ENCODE measurements around the gene SLC25A51.

The SLC25A51 gene

DNA sequence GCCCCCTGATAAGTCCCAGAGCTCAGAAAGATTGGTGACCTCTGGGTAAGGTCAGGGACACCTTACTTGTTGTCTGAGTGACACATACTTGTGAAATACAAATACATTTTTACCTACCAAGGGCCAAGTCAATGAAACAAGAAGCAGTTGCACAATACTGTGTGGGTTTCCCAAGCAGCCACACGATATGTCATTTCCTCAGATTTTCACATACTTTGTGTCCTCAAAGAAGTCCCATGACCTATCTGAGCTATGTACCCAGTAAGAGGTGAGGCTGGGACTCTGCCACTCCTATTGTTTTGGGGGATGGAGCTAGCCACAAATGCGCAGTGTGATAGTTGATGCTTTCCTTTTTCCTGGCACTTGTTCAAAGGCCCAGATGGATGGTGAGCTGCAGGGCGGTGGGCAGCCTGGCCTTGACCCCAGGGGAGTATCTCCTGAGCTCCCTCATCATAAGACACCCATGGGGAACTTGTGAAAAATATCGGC is 4.8 kb upstream of the SLC25A51 start:
- Histone ChIP-seq H2AFZ (ENCODE audit: low read length) (no peak overlapping the region), H3K9me3 (replicated peaks in 1 of 2; ENCODE audit: control insufficient read depth in 2 of 2, insufficient read depth in 1 of 2, low read depth in 1 of 2, low read length in 2 of 2) (no peaks in the 10 kb centered on the region), H3K9ac (ENCODE audit: low read depth, low read length, poor library complexity) (no peak overlapping the region), H3K79me1 (ENCODE audit: low read depth, low read length) (peaks cover 1% of the 10 kb centered on the region), H4K91ac (ENCODE audit: low read depth, low read length, poor library complexity) (no peak overlapping the region), H3K14ac (ENCODE audit: low read length) (no peak overlapping the region), H4K8ac (ENCODE audit: low read depth, low read length) (no peak overlapping the region), H3K4ac (ENCODE audit: low read length) (no peak overlapping the region), H3K4me2 (ENCODE audit: insufficient read depth, low read length, poor library complexity, severe bottlenecking) (no peak overlapping the region), H3K27ac (replicated peaks; ENCODE audit: low read length) (no peak overlapping the region), H3K27me3 (ENCODE audit: control insufficient read depth in 3 of 3, insufficient read depth in 3 of 3, low read depth in 1 of 3, low read length in 3 of 3) (no peaks in the 10 kb centered on the region), H3K18ac (ENCODE audit: low read length) (no peak overlapping the region), H2BK12ac (ENCODE audit: low read length) (no peak overlapping the region), H2BK5ac (ENCODE audit: low read length) (no peak overlapping the region), H3K23ac (ENCODE audit: low read depth, low read length, poor library complexity) (no peak overlapping the region), H3K36me3 (replicated peaks in 1 of 2; ENCODE audit: control insufficient read depth in 2 of 2, insufficient read depth in 2 of 2, low read length in 2 of 2) (no peaks in the 10 kb centered on the region), H3K4me3 (ENCODE audit: low read length in 2 of 2) (no peak overlapping the region), H3K4me1 (ENCODE audit: control insufficient read depth in 2 of 2, insufficient read depth in 1 of 2, low read depth in 1 of 2, low read length in 2 of 2) (peaks cover 4 to 8% of the 10 kb centered on the region in 2 donors), H2BK120ac (ENCODE audit: low read depth, low read length) (no peak overlapping the region), H2BK15ac (ENCODE audit: low read length) (no peak overlapping the region), H2AK5ac (ENCODE audit: low read depth, low read length) (no peak overlapping the region)
- no peak for DNase-seq (ENCODE audit: low spot score)
- no CpG with 5 or more reads among the region's 4 CpGs for WGBS, 2 donors (ENCODE audit: extremely low coverage in 2 of 2, insufficient read length in 2 of 2, insufficient replicate concordance in 1 of 2)

DNA sequence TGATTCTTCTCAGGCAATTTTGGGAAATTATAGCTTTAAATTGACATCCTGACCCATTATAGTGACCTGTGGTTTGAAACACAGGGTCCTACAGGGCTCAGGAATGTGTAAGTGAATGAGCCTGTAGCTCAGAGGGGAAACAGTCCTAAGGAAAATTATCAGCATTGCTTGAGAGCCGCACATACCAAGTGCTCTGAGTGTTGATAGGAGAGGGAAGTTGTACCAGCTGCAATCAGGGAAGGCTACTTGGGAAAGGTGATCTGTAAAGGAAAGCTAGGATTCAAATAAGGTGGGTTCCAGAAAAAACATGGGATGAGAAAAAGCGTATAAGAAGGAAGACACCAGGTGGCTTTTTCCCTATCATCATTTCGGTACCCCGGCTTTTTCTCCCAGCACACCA is 4.4 kb upstream of the SLC25A51 start:
- no peak overlapping the region for H2BK15ac ChIP-seq (ENCODE audit: low read length)
- H3K23ac ChIP-seq (ENCODE audit: low read depth, low read length, poor library complexity): no peak overlapping the region
- no peak overlapping the region for H3K27ac ChIP-seq (replicated peaks; ENCODE audit: low read length)
- no peak overlapping the region for H2BK5ac ChIP-seq (ENCODE audit: low read length)
- no peak overlapping the region for H3K18ac ChIP-seq (ENCODE audit: low read length)
- no peak overlapping the region for H4K91ac ChIP-seq (ENCODE audit: low read depth, low read length, poor library complexity)
- DNase-seq (ENCODE audit: low spot score): no peak
- peaks cover 4 to 9% of the 10 kb centered on the region in 2 donors for H3K4me1 ChIP-seq (ENCODE audit: control insufficient read depth in 2 of 2, insufficient read depth in 1 of 2, low read depth in 1 of 2, low read length in 2 of 2)
- H2BK12ac ChIP-seq (ENCODE audit: low read length): no peak overlapping the region
- no peaks in the 10 kb centered on the region for H3K27me3 ChIP-seq (ENCODE audit: control insufficient read depth in 3 of 3, insufficient read depth in 3 of 3, low read depth in 1 of 3, low read length in 3 of 3)
- no CpG with 5 or more reads among the region's 4 CpGs for WGBS, 2 donors (ENCODE audit: extremely low coverage in 2 of 2, insufficient read length in 2 of 2, insufficient replicate concordance in 1 of 2)
- no peak overlapping the region for H3K14ac ChIP-seq (ENCODE audit: low read length)
- no peaks in the 10 kb centered on the region for H3K79me1 ChIP-seq (ENCODE audit: low read depth, low read length)
- H2BK120ac ChIP-seq (ENCODE audit: low read depth, low read length): no peak overlapping the region
- no peak overlapping the region for H3K4me3 ChIP-seq (ENCODE audit: low read length in 2 of 2)
- H3K4ac ChIP-seq (ENCODE audit: low read length): no peak overlapping the region
- no peak overlapping the region for H4K8ac ChIP-seq (ENCODE audit: low read depth, low read length)
- no peak overlapping the region for H2AFZ ChIP-seq (ENCODE audit: low read length)
- no peak overlapping the region for H3K4me2 ChIP-seq (ENCODE audit: insufficient read depth, low read length, poor library complexity, severe bottlenecking)
- H3K9ac ChIP-seq (ENCODE audit: low read depth, low read length, poor library complexity): no peak overlapping the region
- no peaks in the 10 kb centered on the region for H3K9me3 ChIP-seq (replicated peaks in 1 of 2; ENCODE audit: control insufficient read depth in 2 of 2, insufficient read depth in 1 of 2, low read depth in 1 of 2, low read length in 2 of 2)
- H3K36me3 ChIP-seq (replicated peaks in 1 of 2; ENCODE audit: control insufficient read depth in 2 of 2, insufficient read depth in 2 of 2, low read length in 2 of 2): no peaks in the 10 kb centered on the region
- H2AK5ac ChIP-seq (ENCODE audit: low read depth, low read length): no peak overlapping the region

DNA sequence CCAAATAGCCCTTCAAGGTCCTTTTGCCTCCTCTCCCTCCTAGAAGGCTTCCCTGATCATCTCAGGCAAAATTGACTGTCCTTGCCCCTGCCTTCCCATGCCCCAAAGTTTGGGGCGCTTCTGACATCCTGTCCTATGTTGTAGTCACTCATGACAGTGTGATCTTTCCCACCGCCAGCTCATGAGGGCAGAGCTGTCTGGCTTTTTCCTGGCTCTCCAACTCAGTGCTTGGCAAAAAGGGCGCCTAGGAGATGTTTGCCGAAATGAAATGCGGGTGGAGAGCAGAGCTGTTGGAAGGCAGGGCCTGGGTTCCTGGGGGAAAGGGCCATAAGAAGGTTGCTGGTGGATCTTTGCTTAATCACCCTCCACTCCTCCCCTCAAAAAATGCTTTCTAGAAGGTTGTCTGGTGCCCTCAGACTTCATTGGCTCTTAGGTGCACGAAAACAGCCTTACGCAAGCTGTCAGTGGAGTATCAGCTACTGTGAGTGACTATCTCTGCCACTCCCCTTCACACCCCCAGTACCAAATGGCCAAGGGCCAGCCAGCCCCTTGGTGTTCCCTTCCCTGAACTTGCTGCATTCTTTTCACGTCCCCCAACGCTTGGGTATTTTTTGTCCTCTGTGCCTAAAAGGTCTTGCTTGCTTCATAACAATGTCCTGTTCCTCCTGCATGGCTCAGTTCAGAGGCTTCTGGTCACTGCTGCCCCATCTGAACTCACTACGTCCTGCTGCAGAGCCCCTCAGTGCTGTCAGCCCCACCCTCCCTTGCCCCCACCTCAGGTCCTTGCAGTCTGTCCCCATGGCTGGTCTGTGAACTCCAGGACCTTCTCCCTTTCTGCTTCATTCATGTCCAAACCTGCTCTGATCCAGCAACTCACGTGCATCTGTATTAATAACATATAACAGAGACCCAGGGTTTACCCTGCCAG is 2.6 kb upstream of the SLC25A51 start:
- H3K4me2 ChIP-seq (ENCODE audit: insufficient read depth, low read length, poor library complexity, severe bottlenecking): no peak overlapping the region
- H2AK5ac ChIP-seq (ENCODE audit: low read depth, low read length): no peak overlapping the region
- no peak for DNase-seq (ENCODE audit: low spot score)
- H3K23ac ChIP-seq (ENCODE audit: low read depth, low read length, poor library complexity): no peak overlapping the region
- no peaks in the 10 kb centered on the region for H3K9me3 ChIP-seq (replicated peaks in 1 of 2; ENCODE audit: control insufficient read depth in 2 of 2, insufficient read depth in 1 of 2, low read depth in 1 of 2, low read length in 2 of 2)
- no peak overlapping the region for H4K8ac ChIP-seq (ENCODE audit: low read depth, low read length)
- no peak overlapping the region for H3K4ac ChIP-seq (ENCODE audit: low read length)
- H3K4me1 ChIP-seq (ENCODE audit: control insufficient read depth in 2 of 2, insufficient read depth in 1 of 2, low read depth in 1 of 2, low read length in 2 of 2): peaks cover 8 to 18% of the 10 kb centered on the region in 2 donors
- no peak overlapping the region for H2BK15ac ChIP-seq (ENCODE audit: low read length)
- WGBS, 2 donors (ENCODE audit: extremely low coverage in 2 of 2, insufficient read length in 2 of 2, insufficient replicate concordance in 1 of 2): no CpG with 5 or more reads among the region's 11 CpGs
- H3K36me3 ChIP-seq (replicated peaks in 1 of 2; ENCODE audit: control insufficient read depth in 2 of 2, insufficient read depth in 2 of 2, low read length in 2 of 2): peaks cover 0 to 4% of the 10 kb centered on the region in 2 donors
- no peak overlapping the region for H3K4me3 ChIP-seq (ENCODE audit: low read length in 2 of 2)
- no peaks in the 10 kb centered on the region for H3K27me3 ChIP-seq (ENCODE audit: control insufficient read depth in 3 of 3, insufficient read depth in 3 of 3, low read depth in 1 of 3, low read length in 3 of 3)
- no peak overlapping the region for H2BK12ac ChIP-seq (ENCODE audit: low read length)
- H4K91ac ChIP-seq (ENCODE audit: low read depth, low read length, poor library complexity): no peak overlapping the region
- H3K18ac ChIP-seq (ENCODE audit: low read length): no peak overlapping the region
- H2BK5ac ChIP-seq (ENCODE audit: low read length): no peak overlapping the region
- no peak overlapping the region for H3K9ac ChIP-seq (ENCODE audit: low read depth, low read length, poor library complexity)
- no peaks in the 10 kb centered on the region for H3K79me1 ChIP-seq (ENCODE audit: low read depth, low read length)
- no peak overlapping the region for H3K14ac ChIP-seq (ENCODE audit: low read length)
- no peak overlapping the region for H3K27ac ChIP-seq (replicated peaks; ENCODE audit: low read length)
- no peak overlapping the region for H2BK120ac ChIP-seq (ENCODE audit: low read depth, low read length)
- H2AFZ ChIP-seq (ENCODE audit: low read length): no peak overlapping the region

DNA sequence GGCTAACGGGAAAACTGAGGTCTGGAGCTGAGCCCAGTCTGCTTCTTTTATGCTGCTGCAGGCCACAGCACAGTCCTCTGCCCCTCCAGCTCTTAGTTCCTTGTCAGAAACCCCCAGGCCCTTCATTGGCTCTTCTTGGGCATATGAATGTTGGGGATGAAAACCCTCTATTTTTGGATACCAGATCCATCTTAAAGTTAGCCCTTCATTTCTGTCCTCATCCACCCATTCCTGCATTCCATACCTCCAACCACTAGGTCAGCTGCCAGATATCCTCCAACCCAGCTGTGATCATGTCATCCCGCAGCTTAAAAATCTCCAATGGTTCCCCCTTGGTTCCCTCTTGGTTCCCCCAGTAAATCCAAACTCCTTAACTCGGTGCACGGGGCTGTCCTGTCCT is 1.8 kb upstream of the SLC25A51 start:
- no CpG with 5 or more reads among the region's 4 CpGs for WGBS, 2 donors (ENCODE audit: extremely low coverage in 2 of 2, insufficient read length in 2 of 2, insufficient replicate concordance in 1 of 2)

More for the DNA sequence above, 1.8 kb upstream of the SLC25A51 start:
- Histone ChIP-seq H2AK5ac (ENCODE audit: low read depth, low read length) (no peak overlapping the region), H2BK120ac (ENCODE audit: low read depth, low read length) (no peak overlapping the region), H3K4ac (ENCODE audit: low read length) (no peak overlapping the region), H3K4me3 (ENCODE audit: low read length in 2 of 2) (no peak overlapping the region), H2BK12ac (ENCODE audit: low read length) (no peak overlapping the region), H3K27ac (replicated peaks; ENCODE audit: low read length) (no peak overlapping the region), H3K23ac (ENCODE audit: low read depth, low read length, poor library complexity) (no peak overlapping the region), H3K9ac (ENCODE audit: low read depth, low read length, poor library complexity) (no peak overlapping the region), H2BK5ac (ENCODE audit: low read length) (no peak overlapping the region), H3K4me2 (ENCODE audit: insufficient read depth, low read length, poor library complexity, severe bottlenecking) (no peak overlapping the region), H3K14ac (ENCODE audit: low read length) (no peak overlapping the region), H3K4me1 (ENCODE audit: control insufficient read depth in 2 of 2, insufficient read depth in 1 of 2, low read depth in 1 of 2, low read length in 2 of 2) (peaks cover 8 to 14% of the 10 kb centered on the region in 2 donors), H3K9me3 (replicated peaks in 1 of 2; ENCODE audit: control insufficient read depth in 2 of 2, insufficient read depth in 1 of 2, low read depth in 1 of 2, low read length in 2 of 2) (no peaks in the 10 kb centered on the region), H3K79me1 (ENCODE audit: low read depth, low read length) (no peaks in the 10 kb centered on the region), H2BK15ac (ENCODE audit: low read length) (no peak overlapping the region), H2AFZ (ENCODE audit: low read length) (no peak overlapping the region), H3K36me3 (replicated peaks in 1 of 2; ENCODE audit: control insufficient read depth in 2 of 2, insufficient read depth in 2 of 2, low read length in 2 of 2) (peaks cover 0 to 10% of the 10 kb centered on the region in 2 donors), H3K27me3 (ENCODE audit: control insufficient read depth in 3 of 3, insufficient read depth in 3 of 3, low read depth in 1 of 3, low read length in 3 of 3) (no peaks in the 10 kb centered on the region), H4K91ac (ENCODE audit: low read depth, low read length, poor library complexity) (no peak overlapping the region), H3K18ac (ENCODE audit: low read length) (no peak overlapping the region), H4K8ac (ENCODE audit: low read depth, low read length) (no peak overlapping the region)
- no peak for DNase-seq (ENCODE audit: low spot score)

All from neuronal stem cell (in vitro differentiated cells).